Inflammatory macrophage treated with lipopolysaccharide for 1 hour (primary cell): ENCODE results near the gene KRT7.

ENCODE experiments used
- DNase-seq, 2 donors: peaks; one replicate each; pipeline ENCODE4 v3.0.0-alpha.2; 2020 to 2022

KRT7 gene

GRCh38 chr12:52212701-52213563 is 20.1 kb upstream of the KRT7 start:
- no peak for DNase-seq

DNA sequence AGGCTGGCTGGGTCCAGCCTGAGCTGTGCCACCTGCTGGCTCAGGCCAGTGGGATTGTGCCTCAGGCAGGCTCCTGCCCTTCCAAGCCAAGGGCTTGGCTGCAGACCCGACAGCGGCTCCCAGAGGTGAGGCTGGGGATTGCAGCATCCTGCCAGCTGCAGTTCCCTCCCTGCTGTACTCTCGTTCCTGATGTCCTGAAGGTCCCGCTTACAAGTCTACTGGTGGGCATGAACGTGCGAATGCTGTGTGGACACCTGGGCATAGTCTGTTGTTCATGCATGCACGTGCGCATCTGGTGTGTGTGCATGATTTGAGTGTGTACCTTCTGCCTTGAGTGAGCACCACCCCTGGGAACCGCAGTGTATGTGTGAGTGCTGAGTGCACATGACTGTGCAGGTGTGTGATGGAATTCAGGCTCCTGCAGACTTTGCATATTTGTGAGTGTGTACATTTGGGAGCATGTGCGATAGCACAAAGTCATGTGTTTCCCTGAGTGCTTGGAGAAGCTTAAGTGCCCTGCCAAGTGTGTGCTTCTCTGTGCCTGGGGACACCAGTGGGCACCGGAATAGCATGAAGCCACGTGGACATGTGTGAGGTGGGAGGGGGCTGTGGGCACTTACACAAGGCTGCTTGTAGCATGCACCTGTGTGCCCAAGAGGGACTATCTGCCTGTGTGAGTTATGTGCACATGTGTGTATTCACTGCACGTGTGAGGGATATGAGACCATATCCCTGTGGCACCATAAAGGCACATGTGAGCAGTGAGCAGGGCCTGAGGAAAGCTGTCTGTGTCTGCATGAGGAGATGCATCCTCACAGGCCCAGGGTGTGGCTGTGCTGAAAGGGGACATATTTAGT is 19.3 kb upstream of the KRT7 start:
- DNase-seq, result peak; percentile 68 to 95

DNA sequence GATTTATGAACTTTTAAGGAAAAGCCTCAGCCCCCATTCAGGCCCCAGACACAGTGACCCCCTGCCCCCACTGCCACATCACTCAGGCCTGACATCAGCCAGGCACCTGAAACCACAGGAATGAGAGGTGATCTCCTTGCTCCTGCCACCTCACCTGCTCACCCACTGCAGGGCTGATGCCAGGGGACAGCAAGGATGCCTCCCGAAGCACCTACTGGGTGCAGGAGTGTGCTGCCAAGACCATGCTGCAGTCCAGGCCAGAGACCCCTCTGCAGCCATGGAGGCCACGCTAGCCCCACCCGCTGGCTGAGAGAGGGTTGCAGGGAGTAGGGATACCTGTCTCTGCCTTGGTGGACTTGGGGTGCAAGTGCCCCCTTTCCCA is 18.6 kb upstream of the KRT7 start:
- no peak for DNase-seq

DNA sequence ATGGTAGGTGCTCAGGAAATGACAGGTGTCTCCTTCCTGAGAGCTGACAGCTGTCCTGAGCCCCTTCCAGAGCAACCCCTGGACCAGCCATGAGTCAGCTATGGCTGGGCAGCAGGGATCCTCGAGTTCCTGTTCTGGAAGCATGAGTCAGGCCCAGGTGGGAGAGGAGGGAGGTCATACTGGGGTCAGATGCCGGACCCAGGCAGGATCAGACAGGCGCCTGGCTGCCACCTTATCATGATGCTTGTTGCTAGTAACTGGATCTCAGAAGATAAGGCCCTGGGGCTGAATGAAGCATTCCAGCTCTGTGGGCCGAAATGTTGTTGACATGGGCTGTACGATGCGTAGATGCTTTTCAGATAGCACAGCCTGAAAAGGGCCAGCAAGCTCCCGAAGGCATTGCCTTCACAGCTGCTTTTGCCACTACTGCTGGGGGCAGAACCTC is 17.4 kb upstream of the KRT7 start:
- no peak for DNase-seq

DNA sequence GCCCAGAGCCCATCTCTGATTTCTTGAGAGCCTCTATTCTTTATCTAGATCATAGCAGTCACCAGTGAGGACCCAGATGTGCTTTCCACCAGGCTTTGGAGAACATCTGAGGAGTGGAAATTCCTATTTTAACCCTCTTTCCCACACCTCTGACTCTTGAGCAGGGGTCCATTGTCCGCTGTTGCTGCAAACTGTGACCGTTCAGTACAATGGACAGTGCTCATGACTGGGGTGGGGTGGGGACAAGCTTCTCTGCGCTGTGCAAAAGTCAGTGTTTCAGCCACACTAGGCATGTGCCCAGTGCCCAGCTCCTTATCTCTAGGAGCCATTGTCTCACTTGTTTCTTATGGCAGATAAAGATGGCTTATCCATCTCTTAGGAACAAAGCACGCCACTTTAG is 16.9 kb upstream of the KRT7 start:
- no peak for DNase-seq

DNA sequence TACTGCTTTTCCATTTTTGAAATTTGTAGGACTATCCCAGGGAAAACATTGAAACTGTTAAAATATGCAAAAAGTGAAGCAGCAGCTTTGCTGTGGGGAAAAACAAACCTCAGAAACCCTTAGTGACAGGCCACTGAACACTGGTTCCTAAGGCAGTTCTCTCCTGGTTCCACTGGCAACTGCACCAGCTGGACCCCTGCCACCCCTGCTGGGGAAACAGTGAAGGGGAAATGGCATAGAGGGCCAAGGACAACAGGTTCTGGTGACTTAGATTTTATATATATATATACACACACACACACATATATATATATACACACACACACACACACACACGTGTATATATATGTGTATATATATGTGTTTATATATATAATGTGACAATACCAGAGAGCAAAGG is 16.2 kb upstream of the KRT7 start:
- no peak for DNase-seq

DNA sequence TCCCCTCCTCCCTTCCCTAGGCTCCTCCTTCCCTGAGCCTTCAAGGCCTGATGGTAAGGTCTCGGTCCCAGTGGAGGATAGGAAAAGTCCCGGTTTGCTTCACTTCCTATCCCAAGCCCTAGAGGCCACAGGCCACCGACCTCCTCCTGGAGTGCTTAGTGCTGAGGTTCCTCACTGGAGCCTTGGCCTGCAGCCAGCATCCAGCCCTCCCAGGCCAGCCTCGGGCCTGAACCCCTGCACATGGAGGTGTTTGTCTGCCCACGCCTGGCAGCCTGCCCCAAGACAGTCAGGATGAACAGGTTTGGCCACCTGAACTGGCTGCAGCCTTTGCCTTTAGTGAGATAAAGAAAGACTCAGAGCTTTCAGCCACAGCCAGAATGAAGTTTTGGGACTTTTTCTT is 15.8 kb upstream of the KRT7 start:
- DNase-seq, result peak; percentile 69 to 75

DNA sequence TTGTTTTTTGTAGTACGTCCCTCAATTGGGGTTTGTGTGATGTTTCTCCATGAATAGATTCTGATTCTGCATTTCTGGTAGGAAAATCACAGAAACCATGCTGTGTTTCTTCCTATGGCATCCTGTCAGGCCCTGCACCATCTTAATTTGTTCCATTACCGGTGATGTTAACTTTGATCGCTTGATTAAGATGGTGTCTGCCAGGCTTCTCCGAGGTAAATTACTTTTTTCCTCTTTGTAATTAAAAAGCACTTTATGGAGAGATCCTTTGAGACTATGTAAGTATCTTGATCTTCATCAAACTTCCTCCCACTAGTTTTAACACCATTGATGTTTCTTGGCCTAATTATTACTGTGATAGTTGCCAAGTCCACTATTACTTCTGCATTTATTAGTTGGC is 15.0 kb upstream of the KRT7 start:
- DNase-seq, result no peak

- DNase-seq, result no peak
These were observed 12.6 kb upstream of the KRT7 start for GRCh38 chr12:52220477-52220876.

DNA sequence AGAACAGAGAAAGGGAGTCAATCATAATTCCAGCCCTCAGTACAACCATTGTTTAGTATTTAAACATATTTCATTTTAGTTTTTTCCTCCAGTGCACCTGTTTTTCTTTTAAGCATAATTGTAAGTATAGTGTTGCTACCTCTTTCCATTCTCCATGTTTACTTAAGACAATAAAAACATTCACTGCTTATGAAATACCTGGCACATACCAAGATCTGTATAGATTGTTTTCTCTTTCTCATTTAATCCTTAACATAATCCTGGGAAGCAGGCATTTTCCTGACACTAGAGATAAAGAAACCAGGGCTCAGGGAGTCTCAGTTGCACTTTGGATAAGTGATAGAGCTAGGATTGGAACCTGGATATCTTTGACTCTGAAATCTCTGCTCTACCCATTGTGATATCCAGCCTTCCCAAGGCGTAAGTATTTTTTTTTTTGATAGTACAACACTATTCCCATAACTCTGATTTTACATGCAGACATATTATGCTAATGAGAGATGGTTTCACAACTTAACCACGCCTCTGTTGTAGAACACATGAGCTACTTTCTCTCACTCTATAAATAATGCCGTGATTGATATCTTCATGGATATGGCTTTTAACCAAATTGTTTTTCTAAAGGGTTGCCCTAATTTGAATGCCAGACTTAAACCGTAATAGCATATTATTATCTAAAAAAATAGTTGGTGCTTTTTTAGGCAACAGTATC is 11.8 kb upstream of the KRT7 start:
- no peak for DNase-seq

DNA sequence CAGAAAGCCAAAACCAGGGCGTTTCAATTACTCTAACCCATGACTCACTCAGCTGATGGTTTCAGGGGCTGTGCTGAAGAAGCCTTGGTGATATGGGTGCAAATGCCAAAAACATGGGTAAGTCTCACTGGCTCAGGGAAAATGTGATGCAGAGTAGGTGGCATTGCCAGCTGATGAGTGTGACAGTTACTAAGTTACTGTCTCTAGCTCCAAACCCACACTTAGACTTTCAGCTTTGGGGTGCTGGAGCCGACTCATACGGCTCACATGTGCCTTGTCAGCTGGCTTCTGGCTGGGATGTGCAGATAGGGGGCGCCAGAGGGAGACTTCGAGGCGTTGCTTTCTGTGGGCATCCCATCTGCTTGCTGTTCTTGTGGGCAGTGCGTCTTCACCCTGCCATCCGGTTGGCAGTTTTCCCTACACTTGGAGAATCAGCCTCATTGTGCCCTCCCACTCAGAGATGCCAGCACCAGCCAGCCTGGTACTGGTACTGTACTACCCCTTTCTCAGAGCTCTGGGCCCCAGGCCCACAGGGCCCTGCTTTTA is 11.1 kb upstream of the KRT7 start:
- peak; percentile 77 to 85 for DNase-seq

DNA sequence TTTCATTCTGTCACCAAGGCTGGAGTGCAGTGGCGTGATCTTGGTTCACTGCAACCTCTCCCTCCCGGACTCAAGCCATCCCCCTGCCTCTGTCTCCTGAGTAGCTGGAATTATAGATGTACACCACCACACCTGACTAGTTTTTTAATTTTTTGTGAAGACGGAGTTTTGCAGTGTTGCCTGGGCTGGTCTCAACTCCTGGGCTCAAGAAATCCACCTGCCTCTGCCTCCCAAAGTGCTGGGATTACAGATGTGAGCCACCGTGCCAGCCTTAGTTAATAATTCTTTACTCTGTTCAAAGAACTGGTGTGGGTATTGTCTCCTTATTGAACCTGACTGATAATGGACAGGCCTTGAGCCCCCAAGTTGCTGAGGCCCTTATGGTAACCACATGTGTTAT is 10.4 kb upstream of the KRT7 start:
- no peak for DNase-seq

GRCh38 chr12:52223406-52224039 is 9.5 kb upstream of the KRT7 start:
- no peak for DNase-seq

DNA sequence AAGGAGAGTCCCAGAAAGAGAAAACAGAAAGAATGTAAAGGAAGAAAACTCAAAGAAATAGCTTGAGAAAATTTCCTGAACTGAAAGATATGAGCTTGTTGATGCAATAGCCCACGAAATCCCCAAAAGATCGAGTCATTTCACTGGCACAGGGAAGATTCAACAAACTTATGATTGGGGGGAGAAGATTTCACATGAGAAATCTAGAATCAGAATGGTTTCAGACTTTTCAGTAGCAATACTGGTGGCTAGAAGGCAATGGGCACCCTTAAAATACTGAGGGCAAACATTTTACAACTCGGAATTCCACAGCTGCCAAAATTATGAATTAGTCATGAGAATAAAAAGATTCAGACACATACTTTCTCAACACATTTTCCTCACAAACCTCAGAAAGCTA is 8.9 kb upstream of the KRT7 start:
- DNase-seq, result peak; percentile 52 to 64

DNA sequence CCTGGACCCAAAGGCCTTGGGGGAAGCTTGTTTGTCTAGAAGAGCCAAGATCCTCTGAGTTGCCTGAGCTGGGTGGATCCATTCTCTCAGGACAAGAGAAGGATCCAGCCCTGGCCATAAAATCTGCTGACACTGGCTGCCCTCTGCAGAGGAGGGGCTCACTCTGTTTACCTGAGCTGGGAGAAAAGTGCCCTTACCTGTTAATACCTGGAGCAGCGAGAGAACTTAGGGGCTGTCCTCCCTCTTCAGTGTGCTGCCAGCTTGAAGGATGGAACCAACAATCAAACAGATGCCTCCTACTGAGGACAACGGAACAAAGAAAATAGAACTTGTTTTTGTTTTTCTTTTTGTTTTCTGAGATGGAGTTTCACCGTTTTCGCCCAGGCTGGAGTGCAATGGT is 7.3 kb upstream of the KRT7 start:
- no peak for DNase-seq

GRCh38 chr12:52226446-52226845 is 6.6 kb upstream of the KRT7 start:
- DNase-seq, result peak in 1 of 2 donors; percentile 22

DNA sequence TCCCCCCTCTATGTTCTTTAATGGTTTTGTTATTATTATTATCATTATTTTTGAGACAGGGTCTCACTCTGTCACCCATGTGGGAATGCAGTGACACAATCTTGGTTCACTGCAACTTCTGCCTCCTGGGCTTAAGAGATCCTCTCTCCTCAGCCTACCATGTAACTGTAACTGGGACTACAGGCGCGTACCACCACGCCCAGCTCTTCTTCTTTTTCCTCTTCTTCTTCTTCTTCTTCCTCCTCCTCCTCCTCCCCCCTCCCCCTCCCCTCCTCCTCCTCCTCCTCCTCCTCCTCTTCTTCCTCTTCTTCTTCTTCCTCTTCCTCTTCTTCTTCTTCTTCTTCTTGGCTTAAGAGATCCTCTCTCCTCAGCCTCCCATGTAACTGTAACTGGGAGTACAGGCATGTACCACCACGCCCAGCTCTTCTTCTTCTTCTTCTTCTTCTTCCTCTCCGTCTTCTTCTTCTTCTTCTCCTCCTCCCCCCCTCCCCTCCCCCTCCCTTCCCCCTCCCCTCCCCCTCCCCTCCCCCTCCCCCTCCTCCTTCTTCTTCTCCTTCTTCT is 5.4 kb upstream of the KRT7 start:
- peak in 1 of 2 donors; percentile 24 for DNase-seq

DNA sequence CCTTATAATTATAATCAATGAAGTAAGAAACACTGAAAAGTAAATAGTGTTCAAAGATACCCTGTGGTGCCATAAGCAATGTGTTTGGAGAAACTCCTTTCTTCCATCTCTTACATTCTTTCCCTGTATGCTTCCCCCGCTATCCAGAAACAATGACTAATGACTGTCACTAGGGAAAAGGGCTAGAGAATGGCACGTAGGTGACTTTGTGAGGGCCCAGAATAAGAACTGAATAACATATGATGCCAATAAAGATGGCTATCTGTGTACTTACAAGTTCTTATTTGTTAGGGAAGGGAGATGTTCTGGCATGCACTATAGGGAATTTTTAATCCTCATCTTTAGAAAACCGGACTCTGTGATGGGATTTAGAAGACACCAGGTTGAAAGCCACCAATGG is 4.7 kb upstream of the KRT7 start:
- no peak for DNase-seq

DNA sequence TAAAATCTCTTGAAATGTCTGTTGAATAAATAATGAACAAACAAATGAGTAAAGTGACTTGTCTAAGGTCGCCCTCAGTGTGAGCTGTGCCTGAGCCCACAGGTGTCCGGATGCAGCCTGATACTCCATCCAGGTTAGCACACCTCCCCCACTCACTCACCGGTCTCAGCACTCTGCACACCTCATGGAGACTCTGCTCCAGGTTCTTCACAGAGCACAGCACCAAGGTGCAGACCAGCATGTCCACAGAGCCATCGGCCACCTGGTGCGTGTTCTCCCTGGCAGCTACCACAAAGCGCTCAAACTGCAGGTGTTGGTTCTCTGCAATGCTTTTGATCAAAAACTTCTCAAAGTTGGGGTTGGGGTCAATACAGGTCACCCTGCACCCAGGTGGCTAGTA is 4.1 kb upstream of the KRT7 start:
- no peak for DNase-seq

- no peak for DNase-seq
These were observed 3.2 kb upstream of the KRT7 start for GRCh38 chr12:52229836-52230343.

- no peak for DNase-seq
These were observed 2.4 kb upstream of the KRT7 start for GRCh38 chr12:52230364-52231281.
